ENCODE measurements around the gene BRCA1.

The BRCA1 gene

GRCh38 chr17:43051969-43052368, 73.2 kb downstream of the BRCA1 start:
- peaks cover 5% of the 10 kb centered on the region for H3K36me3 Mint-ChIP-seq
- no peaks in the 10 kb centered on the region for H3K9me3 Mint-ChIP-seq
- no peak overlapping the region for H3K4me3 Mint-ChIP-seq

GRCh38 chr17:43044024-43044423, 81.1 kb downstream of the BRCA1 start:
- Mint-ChIP-seq H3K4me3 (no peak overlapping the region), H3K4me1 (no peaks in the 10 kb centered on the region), H3K9me3 (no peaks in the 10 kb centered on the region), H3K36me3 (no peaks in the 10 kb centered on the region), H3K27me3 (no peaks in the 10 kb centered on the region), H3K27ac (no peak overlapping the region)

More at GRCh38 chr17:43051969-43052368, 73.2 kb downstream of the BRCA1 start:
- no peak overlapping the region for H3K27ac Mint-ChIP-seq
- H3K4me1 Mint-ChIP-seq, result no peaks in the 10 kb centered on the region
- no peaks in the 10 kb centered on the region for H3K27me3 Mint-ChIP-seq

GRCh38 chr17:43043307-43043706, 81.9 kb downstream of the BRCA1 start:
- Mint-ChIP-seq H3K36me3 (no peaks in the 10 kb centered on the region), H3K4me1 (no peaks in the 10 kb centered on the region), H3K27me3 (no peaks in the 10 kb centered on the region), H3K27ac (no peak overlapping the region), H3K9me3 (no peaks in the 10 kb centered on the region), H3K4me3 (no peak overlapping the region)

DNA sequence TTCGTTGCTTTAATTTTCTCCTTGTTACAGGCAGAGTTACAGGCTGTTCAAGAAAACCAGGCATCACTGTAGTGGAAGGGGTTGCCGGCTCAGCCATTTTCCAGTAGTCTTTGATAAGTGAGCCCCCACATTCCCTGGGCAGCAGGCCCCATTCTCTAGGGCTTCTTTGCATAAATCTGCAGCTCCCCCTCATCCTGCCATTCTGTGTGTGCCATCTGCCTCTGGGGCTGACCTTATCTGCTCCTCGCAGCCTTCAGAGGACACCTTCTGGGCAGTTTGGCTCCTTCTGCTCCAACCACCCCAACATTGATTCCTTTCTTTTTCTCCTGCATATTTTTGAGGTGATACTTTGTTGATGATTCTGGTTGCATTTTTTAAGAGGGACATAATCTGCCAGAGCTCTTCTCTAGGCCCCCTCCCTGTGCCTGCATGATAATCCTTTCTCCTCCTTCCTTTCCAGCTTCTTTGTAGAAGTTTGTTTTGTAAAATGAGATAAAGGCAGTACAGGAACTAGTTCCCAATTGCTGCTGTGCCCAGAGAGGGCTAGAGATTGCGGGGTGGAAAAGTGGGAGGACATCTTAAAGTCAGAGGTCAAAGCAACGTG, 83.0 kb downstream of the BRCA1 start:
- Mint-ChIP-seq H3K4me3 (no peak overlapping the region), H3K4me1 (no peaks in the 10 kb centered on the region), H3K27ac (no peak overlapping the region), H3K9me3 (no peaks in the 10 kb centered on the region), H3K27me3 (no peaks in the 10 kb centered on the region), H3K36me3 (no peaks in the 10 kb centered on the region)

- Mint-ChIP-seq H3K27ac (no peak overlapping the region), H3K4me1 (no peaks in the 10 kb centered on the region), H3K27me3 (no peaks in the 10 kb centered on the region), H3K4me3 (no peak overlapping the region), H3K9me3 (no peaks in the 10 kb centered on the region), H3K36me3 (no peaks in the 10 kb centered on the region)
Observed at GRCh38 chr17:43040655-43041054, 84.5 kb downstream of the BRCA1 start.

- no peaks in the 10 kb centered on the region for H3K36me3 Mint-ChIP-seq
- H3K4me1 Mint-ChIP-seq, result no peaks in the 10 kb centered on the region
- no peaks in the 10 kb centered on the region for H3K9me3 Mint-ChIP-seq
- no peak overlapping the region for H3K4me3 Mint-ChIP-seq
- H3K27me3 Mint-ChIP-seq, result no peaks in the 10 kb centered on the region
- H3K27ac Mint-ChIP-seq, result no peak overlapping the region
Observed at GRCh38 chr17:43039646-43040045, 85.5 kb downstream of the BRCA1 start.

DNA sequence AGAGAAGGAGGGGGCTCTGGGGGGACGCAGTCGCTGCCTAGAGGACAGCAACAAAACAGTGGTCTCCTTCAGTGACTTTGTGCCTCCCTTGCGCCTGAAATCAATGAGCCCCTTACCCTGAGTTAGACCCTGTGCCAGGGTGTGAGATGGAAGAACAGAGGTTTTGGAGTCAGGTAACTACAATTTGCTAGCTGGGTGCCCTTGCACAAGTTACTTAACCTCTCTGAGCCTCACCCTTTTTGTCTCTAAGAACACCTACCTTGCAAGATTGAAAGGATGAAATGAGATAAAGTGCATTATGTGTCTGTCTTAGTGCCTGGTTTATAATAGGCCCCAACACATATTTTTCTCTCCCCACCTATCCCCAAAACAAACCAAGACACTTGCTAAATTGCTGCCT, 90.3 kb downstream of the BRCA1 start:
- Mint-ChIP-seq H3K4me3 (no peak overlapping the region), H3K4me1 (no peaks in the 10 kb centered on the region), H3K27ac (no peak overlapping the region), H3K36me3 (no peaks in the 10 kb centered on the region), H3K27me3 (no peaks in the 10 kb centered on the region), H3K9me3 (no peaks in the 10 kb centered on the region)

DNA sequence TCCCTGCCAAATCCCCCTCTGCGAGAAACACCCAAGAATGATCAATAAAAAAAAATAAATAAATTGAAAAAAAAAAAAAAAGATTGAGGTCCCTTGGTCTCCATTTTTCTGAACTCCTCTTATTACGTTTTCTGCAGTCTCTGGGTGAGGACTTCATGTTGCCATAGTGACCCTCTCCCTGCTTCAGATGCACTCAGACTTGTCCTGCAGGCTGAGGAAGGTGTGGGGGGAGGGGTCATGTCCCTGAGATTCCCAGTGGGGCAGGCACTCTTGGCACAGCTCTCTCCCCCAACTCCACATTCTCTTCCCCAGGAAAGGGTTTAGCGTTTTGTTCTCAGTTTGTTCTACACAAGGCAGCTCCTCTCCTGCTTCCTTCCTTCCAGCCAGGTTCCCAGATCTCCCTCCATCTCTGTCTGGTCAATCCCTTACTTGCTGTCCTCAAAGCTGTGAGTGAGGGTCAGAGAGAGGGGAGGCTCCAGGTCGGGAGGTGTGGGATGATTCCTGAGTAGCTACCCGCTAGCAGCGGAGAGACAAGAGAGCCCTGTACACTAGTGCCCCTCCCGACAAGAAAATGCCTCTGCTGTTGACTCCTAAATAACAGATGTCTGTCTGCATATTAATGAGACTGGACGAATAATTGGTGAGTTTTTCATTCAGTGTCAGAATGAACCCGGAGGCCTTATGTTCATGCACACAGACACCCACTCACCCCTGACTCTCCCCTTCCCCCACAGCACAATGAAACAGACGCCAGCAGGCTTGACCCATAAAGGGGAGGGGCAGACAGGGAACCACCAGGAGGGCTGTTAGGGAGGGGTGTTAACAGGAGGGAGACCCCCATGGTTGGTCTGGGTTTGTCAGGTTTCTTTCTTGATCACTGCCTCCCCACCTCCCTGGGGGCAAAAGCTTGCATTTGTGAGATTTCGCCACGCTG, 90.9 kb downstream of the BRCA1 start:
- H3K27ac Mint-ChIP-seq, result no peak overlapping the region

GRCh38 chr17:43031666-43032065, 93.5 kb downstream of the BRCA1 start:
- H3K4me3 Mint-ChIP-seq, result no peak overlapping the region
- no peaks in the 10 kb centered on the region for H3K4me1 Mint-ChIP-seq
- H3K36me3 Mint-ChIP-seq, result no peaks in the 10 kb centered on the region
- H3K27ac Mint-ChIP-seq, result no peak overlapping the region
- no peaks in the 10 kb centered on the region for H3K27me3 Mint-ChIP-seq
- no peaks in the 10 kb centered on the region for H3K9me3 Mint-ChIP-seq

More for the DNA sequence above, 90.9 kb downstream of the BRCA1 start:
- H3K9me3 Mint-ChIP-seq, result no peaks in the 10 kb centered on the region
- no peak overlapping the region for H3K4me3 Mint-ChIP-seq
- no peaks in the 10 kb centered on the region for H3K36me3 Mint-ChIP-seq
- H3K4me1 Mint-ChIP-seq, result no peaks in the 10 kb centered on the region
- no peaks in the 10 kb centered on the region for H3K27me3 Mint-ChIP-seq

GRCh38 chr17:43030137-43030767, 94.9 kb downstream of the BRCA1 start:
- no peak overlapping the region for H3K4me3 Mint-ChIP-seq
- no peaks in the 10 kb centered on the region for H3K36me3 Mint-ChIP-seq
- no peak overlapping the region for H3K27ac Mint-ChIP-seq
- no peaks in the 10 kb centered on the region for H3K9me3 Mint-ChIP-seq
- no peaks in the 10 kb centered on the region for H3K27me3 Mint-ChIP-seq
- H3K4me1 Mint-ChIP-seq, result no peaks in the 10 kb centered on the region

DNA sequence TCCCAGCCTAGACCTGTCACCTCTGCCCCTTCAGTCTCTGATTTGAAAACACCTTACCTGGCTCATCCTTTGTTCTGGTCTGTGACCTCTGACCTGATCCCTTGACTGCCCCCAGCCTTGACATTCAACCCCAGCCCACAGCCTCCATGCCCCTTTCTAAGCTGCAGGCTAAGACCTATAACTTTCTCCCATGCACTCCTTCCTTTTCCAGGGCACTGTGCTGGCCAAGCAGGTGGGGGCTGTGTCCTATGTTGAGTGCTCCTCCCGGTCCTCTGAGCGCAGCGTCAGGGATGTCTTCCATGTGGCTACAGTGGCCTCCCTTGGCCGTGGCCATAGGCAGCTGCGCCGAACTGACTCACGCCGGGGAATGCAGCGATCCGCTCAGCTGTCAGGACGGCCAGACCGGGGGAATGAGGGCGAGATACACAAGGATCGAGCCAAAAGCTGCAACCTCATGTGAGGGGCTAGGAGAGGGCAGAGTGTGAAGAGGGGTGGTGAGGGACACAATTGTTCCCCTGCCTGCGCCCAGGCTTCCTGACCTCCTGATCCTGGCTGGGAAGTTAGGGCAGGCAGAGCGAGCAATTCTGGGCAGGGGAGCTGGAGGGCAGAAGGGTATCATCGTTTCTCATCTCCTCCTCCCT, 96.8 kb downstream of the BRCA1 start:
- Mint-ChIP-seq H3K9me3 (no peaks in the 10 kb centered on the region), H3K27me3 (no peaks in the 10 kb centered on the region), H3K4me3 (no peak overlapping the region), H3K36me3 (no peaks in the 10 kb centered on the region), H3K4me1 (peaks cover 9% of the 10 kb centered on the region), H3K27ac (no peak overlapping the region)

- H3K27ac Mint-ChIP-seq, result no peak overlapping the region
- no peaks in the 10 kb centered on the region for H3K36me3 Mint-ChIP-seq
- H3K27me3 Mint-ChIP-seq, result no peaks in the 10 kb centered on the region
- no peaks in the 10 kb centered on the region for H3K9me3 Mint-ChIP-seq
- H3K4me3 Mint-ChIP-seq, result no peak overlapping the region
- H3K4me1 Mint-ChIP-seq, result peaks cover 9% of the 10 kb centered on the region
Observed at GRCh38 chr17:43027091-43028032, 97.8 kb downstream of the BRCA1 start.

DNA sequence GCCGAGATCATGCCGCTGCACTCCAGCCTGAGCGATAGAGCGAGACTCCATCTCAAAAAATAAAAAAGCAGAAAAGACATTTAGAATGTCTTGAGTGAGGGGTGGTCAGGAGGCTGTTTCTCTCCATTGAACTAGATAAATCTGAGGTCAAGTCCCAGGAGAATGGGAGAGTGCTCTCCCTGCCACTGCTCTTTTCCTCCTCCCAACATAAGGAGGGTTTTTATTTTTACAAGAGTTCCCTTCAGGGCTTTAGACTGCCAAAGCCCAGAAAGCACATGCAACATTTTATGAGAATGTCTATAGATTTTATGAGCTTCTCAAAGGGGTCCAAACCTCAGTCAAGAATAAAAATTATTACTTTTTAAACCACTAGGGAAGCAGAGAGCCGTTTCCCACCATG, 98.6 kb downstream of the BRCA1 start:
- Mint-ChIP-seq H3K36me3 (no peaks in the 10 kb centered on the region), H3K9me3 (no peaks in the 10 kb centered on the region), H3K27me3 (no peaks in the 10 kb centered on the region), H3K4me1 (peaks cover 9% of the 10 kb centered on the region), H3K27ac (no peak overlapping the region), H3K4me3 (no peak overlapping the region)

- Mint-ChIP-seq H3K27ac (no peak overlapping the region), H3K36me3 (no peaks in the 10 kb centered on the region), H3K4me1 (peaks cover 13% of the 10 kb centered on the region), H3K27me3 (no peaks in the 10 kb centered on the region), H3K9me3 (no peaks in the 10 kb centered on the region), H3K4me3 (peak overlapping the region; percentile 82)
Observed at GRCh38 chr17:43025766-43026537, 99.2 kb downstream of the BRCA1 start.
